Left colon (tissue), 2 donors: ENCODE measurements around the gene BBX. TPM values are rescaled to one million over a fixed set of nuclear protein-coding genes. Genes with fewer than 3 reads are reported as not detected.
"Not testable (repeated sequence)": the region's sequence is repeated elsewhere in the genome, so short reads cannot be mapped to it uniquely, and the experiment has no call there.

Experiments used
- ATAC-seq: fragments of 200-7000 bp; cut with Tn5 transposase; one replicate; pipeline ENCODE4 v1.9.1; 2020; ENCODE audit warnings: mild to moderate bottlenecking, moderate library complexity
- DNase-seq, 2 donors: peaks; one replicate each; pipeline ENCODE4 v3.0.0-alpha.2; 2020
- intact Hi-C, 2 donors: fragments of 100-400 bp; cut with DNase I in 1 of 2; cut with micrococcal nuclease in 1 of 2; formaldehyde crosslinking; loops; one replicate each; pipeline versions ENCODE4 v1.11.2 to v1.14.0; 2022; cut with DNase I, micrococcal nuclease
- total RNA-seq, 2 donors: library from RNA; stranded (reverse); fragmentation: NEBNext Ultra II Directional; extraction: Animal tissue kit (Norgen Biotek cat#: 25700); gene quantifications; one replicate each; pipeline ENCODE4 v1.2.1, GENCODE V29; 2021
- donor health status: DM: no; HTN: no; CAD: no.
- donor health status: DM: yes; HTN: yes; CAD: no.

Gene BBX
- total RNA-seq, 2 donors from 2014 or later: 24.4 to 25.0 TPM

DNA sequence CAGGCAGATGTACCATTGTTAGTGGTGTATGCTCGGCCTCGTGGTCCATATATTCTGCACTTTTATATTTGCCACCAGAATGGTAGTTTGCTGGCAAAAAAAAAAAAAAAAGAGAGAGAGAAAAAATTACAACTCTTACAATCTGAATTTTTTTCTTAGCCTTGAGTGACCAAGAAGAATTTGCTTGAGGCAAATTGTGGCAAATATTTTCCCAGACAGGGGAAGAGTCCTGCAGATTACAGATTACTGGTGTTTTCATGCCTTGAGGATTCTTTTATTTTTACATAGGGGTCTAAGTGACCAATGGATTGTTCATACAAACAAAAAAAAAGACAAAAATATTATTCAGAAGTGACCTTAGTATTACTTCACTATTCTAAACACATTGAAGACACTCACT, 283.3 kb downstream of the BBX start:
- intact Hi-C loops: no loop called here
- DNase-seq: no peak
- ATAC-seq: no peak

DNA sequence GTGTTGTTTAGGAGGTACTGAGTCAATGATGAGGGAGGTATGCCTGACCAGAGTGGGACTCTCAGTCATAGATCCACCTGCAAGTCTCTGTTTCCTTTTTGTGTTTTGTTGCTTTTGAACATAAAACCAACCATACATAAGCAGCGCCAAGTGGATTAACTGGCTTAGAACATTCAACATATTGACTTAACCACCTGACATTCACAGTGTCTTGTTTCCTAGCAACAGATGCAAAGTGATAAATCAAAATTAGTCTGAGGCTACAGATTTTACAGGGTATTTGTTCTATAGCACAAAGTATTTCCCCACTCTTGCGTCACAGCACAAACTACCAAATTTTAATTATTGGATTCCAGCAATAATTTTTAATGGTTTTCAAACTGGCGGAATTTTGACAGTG, 283.8 kb downstream of the BBX start:
- intact Hi-C loops: no loop called here
- DNase-seq: no peak
- no peak for ATAC-seq

DNA sequence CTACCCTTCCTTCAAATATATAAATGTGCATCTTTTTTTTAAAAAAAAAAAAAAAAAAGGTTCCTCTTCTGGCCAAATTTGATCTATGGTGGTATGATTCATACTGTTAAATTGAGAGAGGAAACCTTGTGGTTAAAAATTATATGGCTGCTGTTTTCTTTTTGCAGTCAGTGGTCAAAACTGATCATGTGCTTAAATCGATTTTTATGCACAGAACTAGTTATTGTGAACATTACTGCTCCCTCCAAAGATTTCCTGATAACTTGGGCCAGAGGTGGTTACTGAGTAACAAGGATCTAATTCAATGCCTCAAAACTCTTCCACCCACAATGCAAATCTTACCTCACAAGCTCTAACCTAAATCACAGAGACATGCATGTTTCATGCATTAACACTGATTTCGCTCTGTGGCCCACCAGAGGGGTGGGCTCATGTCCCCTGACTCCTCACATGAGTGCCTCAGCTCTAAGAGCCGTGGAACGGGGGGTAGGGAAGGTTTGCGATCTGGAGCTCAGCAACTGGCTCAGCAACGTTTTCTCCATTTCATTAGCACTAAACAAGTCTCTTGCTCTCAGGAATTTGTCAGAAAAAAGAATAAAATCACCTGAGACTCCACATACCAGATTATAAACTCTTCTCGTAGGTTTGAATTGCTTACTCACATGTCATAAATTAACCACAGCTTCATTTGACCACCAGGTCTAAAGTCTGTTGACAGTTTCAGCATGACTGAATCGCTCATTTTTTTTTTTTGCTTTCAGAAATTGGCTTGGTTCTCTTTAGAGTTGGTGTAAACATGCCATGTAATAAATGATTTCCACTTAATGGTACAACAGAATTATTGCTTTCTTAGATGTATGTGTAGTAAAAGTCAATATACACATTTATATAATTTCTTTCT, 287.7 kb downstream of the BBX start:
- intact Hi-C loops: no loop called here
- no peak for DNase-seq
- peak; percentile 87 for ATAC-seq

DNA sequence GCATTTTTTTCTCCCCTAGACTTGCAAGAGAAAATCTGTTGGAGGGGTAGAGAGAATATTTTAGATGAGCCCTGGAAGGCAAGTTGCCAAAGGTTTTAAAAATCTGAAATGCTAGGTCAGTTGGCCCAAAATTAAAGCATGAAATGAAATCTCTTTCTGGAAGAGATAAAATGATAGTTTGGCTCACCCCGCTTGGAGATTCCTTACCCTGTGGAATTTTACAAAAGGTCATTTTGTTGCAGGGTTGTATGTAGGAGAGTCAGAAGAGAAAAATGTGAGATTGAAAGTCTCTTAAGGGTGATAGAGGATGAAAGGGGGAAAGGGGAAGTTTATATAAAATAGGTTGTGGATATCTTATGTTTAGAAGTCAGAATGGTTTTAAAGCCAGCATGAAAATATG, 290.3 kb downstream of the BBX start:
- no peak for DNase-seq
- intact Hi-C loops: no loop called here
- no peak for ATAC-seq

DNA sequence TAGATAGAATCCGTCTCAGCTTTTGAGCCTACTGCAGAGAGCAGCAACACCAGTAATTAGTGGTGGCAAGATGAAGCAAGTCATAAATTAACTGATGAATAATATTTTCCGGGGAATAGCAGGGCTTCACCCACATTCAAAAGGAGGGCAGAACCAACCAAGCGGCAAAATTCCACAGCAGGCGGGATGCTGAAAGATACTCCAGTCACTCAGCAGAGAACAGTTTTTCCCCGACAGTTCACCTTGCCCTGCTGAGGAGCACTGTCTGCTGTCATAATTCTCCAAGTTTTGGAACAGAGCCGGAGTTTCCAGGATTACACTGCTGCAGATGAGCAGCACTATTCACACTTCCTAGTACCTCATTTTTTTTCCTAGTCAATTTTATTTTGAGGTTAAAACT, 293.3 kb downstream of the BBX start:
- ATAC-seq: no peak
- intact Hi-C loops: no loop called here
- no peak for DNase-seq

DNA sequence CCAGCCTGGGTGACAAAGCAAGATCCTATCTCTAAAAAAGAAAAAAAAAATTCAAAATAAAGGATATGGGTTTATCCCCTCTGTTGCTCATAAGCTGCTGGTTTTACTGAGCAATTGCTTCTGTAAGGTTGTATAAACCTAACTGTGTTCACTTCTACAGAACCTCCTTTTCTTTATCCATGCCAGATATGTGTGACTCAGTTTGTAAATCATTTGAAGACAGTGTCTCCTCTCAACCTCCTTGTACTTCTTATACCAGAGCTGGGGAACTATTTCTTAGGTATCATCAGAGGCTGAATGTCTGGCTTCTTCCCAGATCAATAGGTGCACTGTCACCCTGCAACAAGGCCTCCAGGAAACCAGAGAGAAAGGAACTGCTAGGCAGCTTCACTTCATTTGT, 294.3 kb downstream of the BBX start:
- DNase-seq (no peak), ATAC-seq (no peak)
- intact Hi-C loops: no loop called here

DNA sequence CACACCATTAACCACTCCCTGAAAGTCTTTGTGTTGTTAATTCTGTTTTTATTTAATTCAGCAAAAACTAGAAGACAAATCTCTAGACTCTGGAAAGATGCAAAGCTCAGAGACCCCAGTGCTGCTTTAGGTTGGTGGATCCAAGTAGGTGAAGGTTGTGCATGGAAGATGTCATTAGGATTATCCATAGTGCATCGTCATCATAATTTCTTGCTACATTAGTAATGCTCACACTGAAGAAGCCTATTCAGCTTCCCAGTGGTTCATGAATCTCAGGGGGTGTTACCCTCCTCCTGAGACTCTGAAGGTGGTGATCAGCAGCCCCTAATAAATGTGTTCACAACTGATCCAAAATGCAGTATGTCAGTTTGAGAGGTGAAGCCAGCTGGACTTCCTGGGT, 295.3 kb downstream of the BBX start:
- ATAC-seq (no peak), DNase-seq (no peak)
- intact Hi-C loops: no loop called here

DNA sequence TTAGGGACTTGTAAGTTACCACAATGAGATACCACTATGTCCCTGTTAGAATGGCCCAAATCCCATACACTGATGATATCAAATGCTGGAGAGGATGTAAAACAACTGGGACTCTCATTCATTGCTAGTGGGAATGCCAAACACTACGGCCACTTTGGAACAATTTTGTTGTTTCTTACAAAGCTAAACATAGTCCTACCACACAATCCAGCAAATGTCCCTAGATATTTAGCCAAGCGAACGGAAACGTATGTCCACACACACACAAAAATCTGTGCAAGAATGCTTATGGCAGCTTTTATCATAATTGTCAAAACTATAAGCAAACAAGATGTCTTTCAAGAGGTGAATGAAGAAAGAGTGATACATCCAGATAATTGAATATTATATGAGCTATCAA, 296.9 kb downstream of the BBX start:
- ATAC-seq (no peak), DNase-seq (no peak)
- intact Hi-C loops: no loop called here

DNA sequence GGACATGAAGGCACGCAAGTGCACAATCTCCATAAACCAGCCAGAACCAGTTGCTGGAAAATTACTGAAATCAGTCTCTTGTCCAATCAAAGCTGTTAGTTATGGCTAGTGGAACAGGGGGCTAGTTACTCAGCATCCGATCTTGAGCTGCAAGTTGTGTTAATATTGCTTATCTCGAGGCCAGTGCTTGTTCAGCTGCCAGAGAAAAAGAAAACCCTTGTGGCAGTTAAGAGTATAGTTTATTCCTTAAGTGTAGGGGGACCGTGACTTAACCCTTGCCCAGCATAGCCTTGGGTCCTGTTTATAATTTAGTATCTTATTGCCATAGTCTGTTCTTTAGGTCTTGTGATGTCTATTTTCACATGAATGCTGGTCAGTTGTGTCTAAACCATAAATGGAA, 299.5 kb downstream of the BBX start:
- no peak for DNase-seq
- intact Hi-C loops: no loop called here
- ATAC-seq: no peak

DNA sequence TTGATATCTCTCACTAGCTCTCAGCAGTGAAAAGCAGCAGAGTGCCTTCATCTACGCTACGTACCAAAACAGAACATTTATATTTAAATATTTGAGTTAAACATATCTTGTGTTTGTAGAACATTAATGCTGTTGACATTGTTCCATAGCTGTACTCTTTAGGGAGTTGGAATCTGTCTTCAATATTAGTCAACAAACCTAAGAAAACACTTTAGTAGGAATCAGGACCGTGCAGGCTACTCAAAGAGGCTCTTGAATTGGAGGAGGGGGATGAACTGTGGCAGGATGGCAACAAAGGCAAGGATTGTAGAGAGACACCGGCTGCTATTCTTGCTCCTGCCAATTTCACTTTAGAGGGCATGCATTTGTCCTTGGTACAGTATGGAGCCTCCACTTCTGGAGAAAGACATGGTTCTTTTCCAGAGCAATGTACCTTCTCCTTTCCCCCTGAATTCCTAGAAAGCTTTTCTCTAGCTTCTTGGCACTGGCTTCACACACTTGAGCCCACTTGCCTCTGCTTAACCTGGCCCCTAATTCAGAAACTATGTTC, 302.1 kb downstream of the BBX start:
- no peak for DNase-seq
- intact Hi-C loops: no loop called here
- no peak for ATAC-seq

DNA sequence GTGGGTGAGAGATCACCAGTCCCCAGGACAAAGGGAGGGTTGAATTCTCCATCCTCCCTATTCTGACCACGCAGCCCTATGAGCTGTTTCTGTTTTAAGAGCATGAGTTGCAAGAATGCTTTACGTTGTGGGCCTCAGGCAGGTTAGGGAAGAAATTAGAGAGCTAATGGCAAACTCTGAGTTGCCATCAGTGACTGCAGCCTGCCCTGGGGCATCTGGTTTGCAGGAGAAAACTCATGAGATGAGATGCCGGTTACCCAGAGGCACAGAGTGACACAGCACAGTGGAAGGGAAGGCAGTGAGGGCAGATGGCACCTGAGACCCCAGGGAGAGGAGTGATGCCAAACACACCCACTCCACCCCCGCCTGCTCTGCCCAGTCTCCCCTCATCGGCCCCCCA, 302.8 kb downstream of the BBX start:
- DNase-seq: no peak
- intact Hi-C loops: no loop called here
- no peak for ATAC-seq

DNA sequence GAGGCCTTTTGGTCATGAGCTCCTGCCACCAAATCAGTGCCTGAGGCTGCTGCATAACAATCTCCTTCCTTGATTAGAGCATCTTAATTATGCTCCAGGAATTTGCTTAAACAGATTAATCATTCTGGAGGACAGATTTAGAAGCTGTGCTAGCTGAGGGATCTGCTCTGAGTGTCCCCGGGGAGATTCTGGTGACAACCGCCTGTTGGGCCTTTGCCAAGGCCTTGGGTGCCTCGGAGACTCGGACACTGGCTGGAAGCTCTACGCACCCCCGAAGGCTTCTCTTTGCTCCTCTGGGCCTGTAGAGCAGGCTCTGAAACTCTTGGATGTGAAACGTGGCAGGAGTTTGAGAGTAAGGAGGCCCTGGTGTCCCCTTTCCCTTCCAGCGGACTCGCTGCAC, 304.0 kb downstream of the BBX start:
- no peak for DNase-seq
- intact Hi-C loops: no loop called here
- no peak for ATAC-seq

DNA sequence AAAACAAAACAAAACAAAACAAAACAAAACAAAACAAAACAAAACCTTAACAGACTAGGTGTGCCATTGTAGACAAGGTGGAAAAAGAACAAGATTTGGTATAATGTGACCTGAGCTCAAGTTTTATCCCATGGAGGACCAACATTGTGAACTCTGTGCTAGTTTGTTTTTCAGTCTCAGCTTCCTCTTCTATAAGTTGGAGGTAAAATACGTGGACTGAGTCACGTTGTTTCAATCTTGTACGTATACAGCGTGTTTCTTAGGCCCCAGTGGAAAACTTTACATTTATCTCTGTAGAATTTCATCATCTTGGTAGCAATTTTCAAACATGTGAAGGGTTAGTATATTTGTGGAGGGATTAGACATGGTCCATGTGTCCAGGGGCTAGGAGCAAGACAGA, 306.4 kb downstream of the BBX start:
- ATAC-seq (no peak), DNase-seq (no peak)
- intact Hi-C loops: no loop called here

DNA sequence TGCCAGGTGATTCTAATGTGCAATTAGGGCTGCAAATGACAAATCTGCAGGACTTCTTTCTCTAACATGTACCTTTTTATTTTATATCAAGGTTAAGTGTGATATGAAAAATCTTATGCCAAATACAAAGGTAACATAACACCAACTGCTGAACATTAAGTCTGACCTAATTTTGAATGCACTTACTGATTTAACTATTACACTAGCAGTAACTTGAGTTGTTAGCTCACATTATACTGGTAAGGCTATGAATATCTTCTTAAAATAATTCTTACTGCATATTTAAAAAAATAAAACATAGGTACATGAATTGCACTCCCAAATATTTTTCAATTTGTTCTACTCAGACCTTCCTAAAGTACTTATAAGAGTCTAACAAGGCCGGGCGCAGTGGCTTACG, 308.8 kb downstream of the BBX start:
- DNase-seq (no peak), ATAC-seq (no peak)
- intact Hi-C loops: no loop called here

DNA sequence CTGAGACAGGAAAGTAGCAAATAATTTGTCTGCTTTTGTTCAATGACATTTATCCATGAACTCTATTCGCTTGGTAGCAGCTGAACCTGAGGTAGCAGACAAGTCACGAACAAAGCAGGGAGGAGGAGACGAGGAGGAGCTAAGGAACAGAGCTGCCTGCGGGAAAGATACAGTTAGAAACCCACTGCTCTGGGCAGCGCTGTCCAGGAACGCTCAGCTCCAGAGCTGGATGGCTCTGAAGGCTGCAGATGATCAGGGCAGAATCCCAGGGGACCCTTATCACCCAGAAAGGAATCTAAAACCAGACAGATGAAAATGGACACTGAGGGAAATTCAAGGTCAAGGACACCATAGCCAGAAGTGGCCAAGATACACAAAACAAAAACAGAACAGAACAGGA, 310.3 kb downstream of the BBX start:
- ATAC-seq: no peak
- intact Hi-C loops: no loop called here
- no peak for DNase-seq

DNA sequence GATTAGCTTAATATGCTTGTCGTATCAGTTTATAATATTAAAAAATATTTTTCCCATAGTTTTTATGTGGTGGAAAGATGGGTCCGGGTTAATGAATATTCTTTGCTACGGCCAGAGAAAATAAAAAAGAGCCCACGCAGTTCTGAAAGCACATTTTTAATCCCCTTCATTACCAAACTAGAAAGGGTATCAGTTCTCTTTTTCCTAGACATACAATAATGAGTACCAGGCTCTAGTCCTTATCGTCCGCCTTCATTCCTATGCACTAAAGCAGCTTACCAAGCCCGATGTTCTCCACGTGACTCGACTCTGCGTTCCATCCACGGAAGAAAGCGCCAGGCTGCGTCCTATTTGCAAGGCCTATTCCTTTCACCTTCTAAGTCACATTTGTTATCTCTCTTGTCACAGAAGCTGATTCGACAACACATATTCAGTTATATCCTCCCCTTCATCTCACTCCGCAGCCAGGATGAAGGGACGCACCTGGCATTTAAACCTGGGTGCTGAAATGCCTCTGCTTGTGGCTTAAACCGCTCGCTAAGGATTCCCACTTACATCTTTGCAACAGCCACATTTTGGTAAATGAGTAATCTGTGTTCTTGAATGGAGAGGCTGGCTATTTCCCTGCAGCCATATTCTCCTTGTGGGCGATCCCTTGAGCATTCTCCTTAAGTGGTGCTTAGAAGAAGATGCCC, 311.1 kb downstream of the BBX start:
- intact Hi-C loops: no loop called here
- ATAC-seq (no peak), DNase-seq (no peak)

DNA sequence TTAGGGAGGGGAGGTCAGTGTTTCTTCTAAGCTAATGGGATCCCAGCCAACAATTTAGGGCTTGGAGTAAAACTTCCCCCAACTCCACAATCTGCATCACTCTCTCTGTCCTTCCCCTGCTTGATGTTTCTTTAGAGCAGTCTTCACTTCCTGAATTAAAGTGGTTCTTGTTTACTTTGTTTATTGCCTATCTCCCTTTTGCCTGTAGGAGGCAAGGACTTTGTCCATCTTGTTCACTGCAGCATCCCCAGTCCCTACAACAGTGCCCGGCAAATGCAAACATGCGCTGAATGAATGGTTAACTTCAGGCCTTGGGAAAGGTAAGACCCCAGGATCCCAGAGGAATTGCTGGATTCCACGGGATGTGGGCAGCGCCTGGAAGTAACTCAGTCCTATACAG, 312.2 kb downstream of the BBX start:
- intact Hi-C loops, DNase-seq: not testable (repeated sequence)
- ATAC-seq: peak; percentile 85

DNA sequence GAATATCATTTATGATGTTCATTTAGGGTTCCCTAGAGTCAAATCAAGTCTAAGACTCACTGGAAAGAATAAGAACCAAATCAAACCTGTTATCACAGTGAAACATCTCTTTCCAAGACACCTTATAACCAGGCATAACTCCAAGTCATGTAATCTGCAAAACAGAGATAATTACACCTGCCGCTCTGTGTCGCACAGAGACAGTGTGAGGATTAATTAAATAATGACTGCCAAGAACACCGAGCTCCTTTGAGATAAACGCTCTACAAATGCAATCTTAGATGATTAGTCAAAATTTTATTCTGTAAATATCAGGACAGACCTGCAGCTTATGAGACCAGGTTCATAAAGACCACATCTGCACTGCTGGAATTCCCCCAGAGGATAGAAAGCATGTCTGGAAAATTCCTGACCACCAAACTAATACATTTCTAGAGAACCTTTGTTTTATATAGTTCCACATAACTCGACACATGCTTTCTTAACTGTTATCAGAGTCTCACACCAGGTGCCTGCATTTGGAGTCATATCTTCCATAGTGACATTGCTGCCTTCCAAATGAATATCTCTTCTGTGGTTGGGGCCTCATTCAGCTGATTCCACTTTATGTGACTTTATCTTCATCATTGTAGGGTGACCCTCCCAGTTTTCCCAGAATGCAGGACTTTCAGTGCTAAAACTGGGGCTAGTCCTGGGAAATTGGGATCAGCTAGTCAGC, 315.3 kb downstream of the BBX start:
- intact Hi-C loops: no loop called here

DNA sequence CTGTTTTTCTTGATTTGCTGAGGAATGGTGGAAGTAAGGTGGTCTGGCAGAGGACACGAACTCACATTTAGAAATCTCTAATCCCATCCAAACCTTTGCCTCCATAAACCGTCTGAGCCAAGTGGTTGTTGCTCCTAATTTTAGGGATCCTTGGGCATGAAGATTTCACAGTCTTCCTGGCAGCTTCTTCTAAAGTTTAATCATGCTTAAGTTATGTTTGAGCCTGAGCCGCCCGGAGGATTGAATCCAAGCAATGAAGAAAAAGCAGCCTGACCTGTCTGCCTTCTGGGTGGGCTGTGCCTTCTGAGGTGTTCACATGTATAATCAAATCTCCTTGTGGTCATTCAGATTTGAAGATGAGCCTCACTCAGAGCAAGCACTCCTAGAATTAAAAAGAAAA, 319.1 kb downstream of the BBX start:
- ATAC-seq (no peak), DNase-seq (no peak)
- intact Hi-C loops: no loop called here

More for the DNA sequence above, 315.3 kb downstream of the BBX start:
- no peak for ATAC-seq
- no peak for DNase-seq

DNA sequence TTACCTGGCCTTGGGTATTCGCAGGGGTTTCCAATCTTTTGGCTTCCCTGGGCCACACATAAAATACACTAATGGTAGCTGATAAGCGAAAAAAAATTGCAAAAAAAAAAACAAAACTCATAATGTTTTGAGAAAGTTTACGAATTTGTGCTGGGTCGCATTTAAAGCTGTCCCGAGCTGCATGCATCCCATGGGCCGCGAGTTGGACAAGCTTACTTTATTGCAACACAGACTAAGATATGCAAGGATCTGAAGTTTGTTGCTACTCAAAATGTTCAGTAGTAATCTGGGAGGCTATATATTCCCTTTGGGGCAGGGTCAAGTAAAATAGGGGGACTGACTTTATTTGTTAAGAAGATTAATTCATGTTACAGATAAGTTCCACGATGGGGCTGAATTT, 320.2 kb downstream of the BBX start:
- no peak for DNase-seq
- intact Hi-C loops: no loop called here
- no peak for ATAC-seq
